ENCODE results near the gene AQP11. TPM values are rescaled to one million over a fixed set of nuclear protein-coding genes. Genes with fewer than 3 reads are reported as not detected.

Gene AQP11, protein sequence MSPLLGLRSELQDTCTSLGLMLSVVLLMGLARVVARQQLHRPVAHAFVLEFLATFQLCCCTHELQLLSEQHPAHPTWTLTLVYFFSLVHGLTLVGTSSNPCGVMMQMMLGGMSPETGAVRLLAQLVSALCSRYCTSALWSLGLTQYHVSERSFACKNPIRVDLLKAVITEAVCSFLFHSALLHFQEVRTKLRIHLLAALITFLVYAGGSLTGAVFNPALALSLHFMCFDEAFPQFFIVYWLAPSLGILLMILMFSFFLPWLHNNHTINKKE
- polyA plus RNA-seq (2011; rRNA removed) (1.2 and 1.3 TPM in 2 replicates), polyA minus RNA-seq (2011; rRNA and poly(A)+ RNA removed) (0.31 and 0.95 TPM in 2 replicates)

GRCh38 chr11:77589521-77590193 is at the start of gene AQP11:
AQP11 (plus strand) TSS chr11:77589953; CDS start chr11:77589993, 40 bp downstream.
- H3K4me3 ChIP-seq (ENCODE audit: low read depth, low read length): peak within 1 kb of the TSS; percentile 58
- CTCF ChIA-PET: interaction anchor here (0.6 to 1.5 kb wide), 4 partner anchors 12 to 217 kb away, joined by 3 to 4 read pairs (median 4); no protein-coding TSS in a partner anchor
- H3K27me3 ChIP-seq (ENCODE audit: control insufficient read depth, insufficient read depth, low read length): no peaks in the 10 kb centered on the region
- POLR2A ChIA-PET: interaction anchor here (0.7 kb wide), 1 partner anchor 75 kb away, joined by 3 read pairs; no protein-coding TSS in a partner anchor
- H3K36me3 ChIP-seq (ENCODE audit: control insufficient read depth, insufficient read depth, low read length): no peaks in the 10 kb centered on the region
- TF ChIP-seq, protein P1, sequence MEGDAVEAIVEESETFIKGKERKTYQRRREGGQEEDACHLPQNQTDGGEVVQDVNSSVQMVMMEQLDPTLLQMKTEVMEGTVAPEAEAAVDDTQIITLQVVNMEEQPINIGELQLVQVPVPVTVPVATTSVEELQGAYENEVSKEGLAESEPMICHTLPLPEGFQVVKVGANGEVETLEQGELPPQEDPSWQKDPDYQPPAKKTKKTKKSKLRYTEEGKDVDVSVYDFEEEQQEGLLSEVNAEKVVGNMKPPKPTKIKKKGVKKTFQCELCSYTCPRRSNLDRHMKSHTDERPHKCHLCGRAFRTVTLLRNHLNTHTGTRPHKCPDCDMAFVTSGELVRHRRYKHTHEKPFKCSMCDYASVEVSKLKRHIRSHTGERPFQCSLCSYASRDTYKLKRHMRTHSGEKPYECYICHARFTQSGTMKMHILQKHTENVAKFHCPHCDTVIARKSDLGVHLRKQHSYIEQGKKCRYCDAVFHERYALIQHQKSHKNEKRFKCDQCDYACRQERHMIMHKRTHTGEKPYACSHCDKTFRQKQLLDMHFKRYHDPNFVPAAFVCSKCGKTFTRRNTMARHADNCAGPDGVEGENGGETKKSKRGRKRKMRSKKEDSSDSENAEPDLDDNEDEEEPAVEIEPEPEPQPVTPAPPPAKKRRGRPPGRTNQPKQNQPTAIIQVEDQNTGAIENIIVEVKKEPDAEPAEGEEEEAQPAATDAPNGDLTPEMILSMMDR (IDR thresholded peaks at IDR 0.05; ENCODE audit: insufficient read depth, low read depth, low read length): no peak
- no peak for DNase-seq (ENCODE audit: low read depth)

GRCh38 chr11:77542296-77542695 is 47.5 kb upstream of the AQP11 start:
- TF ChIP-seq, protein P1 (IDR thresholded peaks at IDR 0.05; ENCODE audit: insufficient read depth, low read depth, low read length): no peak
- CTCF ChIA-PET: interaction anchor here (0.5 to 3.0 kb wide), 7 partner anchors 9 to 499 kb away, joined by 3 to 11 read pairs (median 3); partner anchors contain the start of gene MYO7A
- H3K36me3 ChIP-seq (ENCODE audit: control insufficient read depth, insufficient read depth, low read length): no peaks in the 10 kb centered on the region
- POLR2A ChIA-PET: interaction anchor here (0.6 kb wide), 1 partner anchor 17 kb away, joined by 5 read pairs; no protein-coding TSS in a partner anchor
- no peaks in the 10 kb centered on the region for H3K27me3 ChIP-seq (ENCODE audit: control insufficient read depth, insufficient read depth, low read length)
- no peak overlapping the region for H3K4me3 ChIP-seq (ENCODE audit: low read depth, low read length)
- peak; percentile 25 for DNase-seq (ENCODE audit: low read depth)

DNA sequence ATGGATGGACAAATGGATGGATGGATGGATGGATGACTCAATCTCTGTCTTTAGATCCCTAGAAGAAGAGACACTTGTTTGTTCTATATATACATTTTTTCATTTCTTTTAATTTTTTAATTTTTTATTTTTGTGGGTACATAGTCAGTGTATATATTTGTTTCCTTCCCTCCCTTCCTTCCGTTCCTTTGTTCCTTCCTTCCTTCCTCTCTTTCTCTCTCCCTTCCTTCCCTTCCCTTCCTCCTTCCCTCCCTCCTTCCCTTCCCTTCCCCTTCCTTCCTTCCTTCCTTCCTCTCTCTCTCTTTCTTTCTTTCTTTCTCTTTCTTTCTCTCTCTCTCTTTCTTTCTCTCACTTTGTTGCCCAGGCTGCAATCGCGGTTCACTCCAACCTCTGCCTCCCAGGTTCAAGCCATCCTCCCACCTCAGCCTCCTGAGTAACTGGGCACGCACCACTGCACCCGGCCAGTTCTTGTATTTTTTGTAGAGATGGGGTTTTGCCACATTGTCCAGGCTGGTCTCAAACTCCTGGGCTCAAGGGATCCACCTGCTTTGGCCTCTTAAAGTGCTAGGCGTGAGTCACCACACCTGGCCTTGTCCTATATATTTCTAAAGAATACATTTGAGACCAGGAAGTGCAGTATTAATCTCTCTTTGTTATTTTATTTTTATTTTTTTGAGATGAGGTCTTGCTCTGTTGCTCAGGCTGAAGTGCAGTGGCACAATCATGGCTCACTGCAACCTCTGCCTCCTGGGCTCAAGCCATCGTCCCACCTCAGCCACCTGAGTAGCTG is 42.5 kb upstream of the AQP11 start:
- Histone ChIP-seq H3K36me3 (ENCODE audit: control insufficient read depth, insufficient read depth, low read length) (no peaks in the 10 kb centered on the region), H3K4me3 (ENCODE audit: low read depth, low read length) (no peak overlapping the region), H3K27me3 (ENCODE audit: control insufficient read depth, insufficient read depth, low read length) (no peaks in the 10 kb centered on the region)
- CTCF ChIA-PET: interaction anchor here (0.9 to 4.7 kb wide), 19 partner anchors 8 to 420 kb away, joined by 3 to 77 read pairs (median 6); partner anchors contain the start of gene MYO7A
- TF ChIP-seq, protein P1 (IDR thresholded peaks at IDR 0.05; ENCODE audit: insufficient read depth, low read depth, low read length): no peak
- POLR2A ChIA-PET: interaction anchor here (0.6 kb wide), 1 partner anchor 116 kb away, joined by 3 read pairs; no protein-coding TSS in a partner anchor
- no peak for DNase-seq (ENCODE audit: low read depth)

GRCh38 chr11:77547863-77548551 is 41.7 kb upstream of the AQP11 start:
- CTCF ChIA-PET: interaction anchor here (0.7 to 4.7 kb wide), 41 partner anchors 8 to 501 kb away, joined by 3 to 77 read pairs (median 4); partner anchors contain the start of gene MYO7A
- TF ChIP-seq, protein P1 (IDR thresholded peaks at IDR 0.05; ENCODE audit: insufficient read depth, low read depth, low read length): peak; percentile 66
- no peaks in the 10 kb centered on the region for H3K27me3 ChIP-seq (ENCODE audit: control insufficient read depth, insufficient read depth, low read length)
- POLR2A ChIA-PET: interaction anchor here (0.6 kb wide), 2 partner anchors 41 to 116 kb away, joined by 3 to 5 read pairs; no protein-coding TSS in a partner anchor
- no peak overlapping the region for H3K4me3 ChIP-seq (ENCODE audit: low read depth, low read length)
- no peaks in the 10 kb centered on the region for H3K36me3 ChIP-seq (ENCODE audit: control insufficient read depth, insufficient read depth, low read length)
- no peak for DNase-seq (ENCODE audit: low read depth)

All from BJ (cell line).